ENCODE measurements around the gene IGSF3.
A peak's percentile ranks its signal among the peaks of the same experiment; 100 is the strongest.
"Not testable (repeated sequence)": the region's sequence is repeated elsewhere in the genome, so short reads cannot be mapped to it uniquely, and the experiment has no call there.

The IGSF3 gene

GRCh38 chr1:116684575-116684974, 17.0 kb upstream of the IGSF3 start:
- no peak for DNase-seq

DNA sequence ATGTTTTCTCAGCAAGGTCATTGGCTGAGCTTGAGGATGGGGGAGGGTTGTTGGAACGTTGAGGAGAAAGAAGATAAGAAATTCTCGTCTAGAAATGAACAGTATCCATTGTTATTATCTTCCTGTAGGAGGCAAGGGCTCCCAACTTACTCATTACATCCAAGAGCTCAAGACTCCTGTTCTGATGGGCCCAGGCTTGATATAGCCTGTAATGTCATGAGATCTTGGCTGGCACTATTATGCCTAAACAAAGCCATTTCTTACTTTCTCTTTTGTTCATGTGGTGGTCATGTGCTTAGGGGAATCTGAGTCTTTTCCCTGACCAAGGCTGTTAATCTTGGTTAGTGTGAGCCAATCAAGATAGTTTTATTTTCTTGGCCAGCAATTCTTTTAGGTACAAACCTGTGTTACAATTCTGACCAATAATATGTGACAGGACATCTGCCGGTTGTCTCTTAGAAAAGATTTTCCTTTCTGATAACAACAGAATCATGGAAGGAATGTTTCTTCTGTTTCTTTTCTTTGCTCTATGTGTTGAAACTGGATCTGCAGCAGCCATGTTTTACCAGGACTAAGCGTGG, 15.2 kb upstream of the IGSF3 start:
- DNase-seq, result no peak

GRCh38 chr1:116681343-116681899, 13.9 kb upstream of the IGSF3 start:
- no peak for DNase-seq

- no peak for DNase-seq
These were observed 13.2 kb upstream of the IGSF3 start for GRCh38 chr1:116680752-116681151.

DNA sequence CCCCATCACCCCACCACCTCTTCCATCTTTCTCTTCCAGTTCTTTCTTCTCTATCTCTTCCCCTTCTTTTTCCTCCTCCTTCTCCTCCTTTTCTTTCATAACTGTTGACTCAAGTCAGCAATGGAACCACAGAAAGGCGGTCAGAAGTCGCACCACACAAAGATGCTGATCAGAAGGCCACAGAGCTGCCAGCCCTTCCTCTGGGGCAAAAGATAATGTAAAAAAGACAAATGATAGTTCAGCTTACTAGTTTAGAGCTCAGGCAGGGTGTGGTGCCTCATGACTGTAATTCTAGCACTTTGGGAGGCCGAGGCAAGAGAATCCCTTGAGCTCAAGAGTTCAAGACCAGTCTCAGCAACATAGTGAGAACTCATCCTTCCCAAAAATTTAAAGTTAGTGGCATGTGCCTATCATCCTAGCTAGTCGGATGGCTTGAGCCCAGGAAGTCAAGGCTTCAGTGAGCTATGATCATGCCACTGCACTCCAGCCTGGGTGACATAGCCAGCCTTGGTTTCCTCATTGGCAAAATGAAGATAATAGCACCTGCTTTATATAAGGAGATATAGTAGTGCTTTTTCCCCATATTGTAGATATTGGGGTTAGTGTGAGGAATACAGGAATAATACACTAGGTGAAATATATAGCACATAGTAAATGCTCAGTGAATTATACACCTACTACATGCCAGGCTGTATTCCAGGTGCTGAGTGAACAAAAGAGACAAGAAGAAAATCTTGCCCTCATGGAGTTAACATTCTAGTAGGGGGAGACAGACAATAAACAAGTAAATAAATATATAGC, 12.5 kb upstream of the IGSF3 start:
- no peak for DNase-seq

GRCh38 chr1:116679091-116679827, 11.7 kb upstream of the IGSF3 start:
- DNase-seq, result no peak

DNA sequence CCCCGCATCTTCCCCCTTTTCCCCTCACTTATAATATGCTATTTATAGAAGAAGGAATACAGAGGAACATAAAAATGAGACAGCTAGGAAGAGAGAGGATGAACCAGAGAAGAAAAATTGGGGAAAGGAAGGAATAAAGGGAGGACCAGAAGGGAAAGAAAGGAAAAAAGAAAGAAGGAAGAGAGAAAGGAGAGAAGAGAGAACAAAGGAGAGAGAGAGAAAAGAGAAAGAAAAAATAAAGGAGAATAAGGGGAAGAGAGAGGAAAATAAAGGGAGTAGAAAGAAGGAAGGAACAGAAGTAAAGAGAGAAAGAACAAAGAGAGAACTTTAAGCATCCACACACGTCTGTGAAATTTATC, 11.2 kb upstream of the IGSF3 start:
- DNase-seq, result no peak

- no peak for DNase-seq
These were observed 10.0 kb upstream of the IGSF3 start for GRCh38 chr1:116677474-116678062.

DNA sequence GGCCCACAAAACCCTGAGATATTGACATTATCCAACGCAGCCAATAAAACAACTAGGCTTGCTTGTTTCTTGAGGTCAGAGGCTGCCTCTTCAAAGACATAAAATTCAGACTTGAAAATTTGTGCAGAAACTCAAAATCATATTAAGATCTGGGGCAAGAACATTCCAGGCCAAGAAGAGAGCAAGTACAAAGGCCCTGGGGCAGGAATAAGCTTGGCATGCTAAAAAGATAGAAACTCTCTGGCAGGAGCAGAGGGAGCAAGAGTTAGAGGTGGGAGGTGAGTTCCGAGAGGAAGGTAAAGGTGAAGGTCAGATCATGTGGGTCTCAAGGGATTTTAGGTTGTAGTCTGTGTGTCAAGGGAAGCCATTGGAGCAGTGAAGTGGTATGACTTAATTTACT, 8.8 kb upstream of the IGSF3 start:
- DNase-seq, result no peak

- DNase-seq, result no peak
These were observed 7.2 kb upstream of the IGSF3 start for GRCh38 chr1:116674751-116675150.

GRCh38 chr1:116674011-116674531, 6.5 kb upstream of the IGSF3 start:
- no peak for DNase-seq

- DNase-seq, result no peak
These were observed 4.4 kb upstream of the IGSF3 start for GRCh38 chr1:116671912-116672311.

DNA sequence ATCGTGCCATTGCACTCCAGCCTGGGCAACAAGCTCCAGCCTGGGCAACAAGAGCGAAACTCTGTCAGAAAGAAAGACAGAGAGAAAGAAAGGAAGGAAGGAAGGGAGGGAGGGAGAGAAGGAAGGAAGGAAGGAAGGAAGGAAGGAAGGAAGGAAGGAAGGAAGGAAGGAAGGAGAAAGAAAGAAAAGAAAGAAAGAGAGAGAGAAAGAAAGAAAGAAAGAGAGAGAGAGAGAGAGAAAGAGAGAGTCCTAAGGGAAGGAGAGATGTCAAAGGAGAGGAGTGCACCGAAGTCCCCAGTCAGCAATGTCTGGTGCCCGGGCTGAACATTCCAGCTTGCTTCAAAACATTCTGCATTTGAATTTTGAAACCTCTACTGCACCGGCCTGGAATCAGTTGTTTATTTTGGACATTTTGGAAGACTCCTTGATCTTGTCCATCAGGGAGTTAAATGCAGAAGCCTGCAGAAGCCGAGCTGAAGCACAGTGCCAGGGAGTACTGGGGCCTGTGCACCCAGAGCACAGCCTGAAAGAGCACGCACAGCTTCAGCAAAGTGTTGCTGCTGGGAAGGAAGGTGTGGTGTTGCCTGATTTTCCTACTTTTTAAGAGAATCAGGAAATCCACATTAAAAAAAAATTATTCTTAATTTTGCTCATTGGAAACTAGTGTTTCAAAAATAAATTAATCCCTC, 3.7 kb upstream of the IGSF3 start:
- no peak for DNase-seq

DNA sequence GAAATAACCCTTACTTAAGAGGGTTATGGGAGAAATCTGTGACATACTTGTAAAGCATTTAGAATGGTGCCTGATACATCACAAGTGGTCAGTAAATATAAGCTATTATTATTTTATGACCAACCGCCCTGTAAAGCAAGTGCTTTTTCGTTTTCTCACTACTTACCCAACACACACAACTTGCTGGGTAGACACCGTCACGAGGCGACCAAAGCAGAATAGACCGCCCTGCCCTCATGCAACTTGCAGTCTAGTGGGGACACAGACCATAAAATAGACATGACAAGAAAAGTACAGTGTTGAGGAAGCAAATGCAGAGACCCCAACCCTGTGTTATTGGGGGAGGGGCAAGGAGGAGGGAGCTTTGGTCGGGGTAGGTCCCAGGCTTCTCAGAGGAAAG, 744 bp upstream of the IGSF3 start:
- DNase-seq, result no peak

DNA sequence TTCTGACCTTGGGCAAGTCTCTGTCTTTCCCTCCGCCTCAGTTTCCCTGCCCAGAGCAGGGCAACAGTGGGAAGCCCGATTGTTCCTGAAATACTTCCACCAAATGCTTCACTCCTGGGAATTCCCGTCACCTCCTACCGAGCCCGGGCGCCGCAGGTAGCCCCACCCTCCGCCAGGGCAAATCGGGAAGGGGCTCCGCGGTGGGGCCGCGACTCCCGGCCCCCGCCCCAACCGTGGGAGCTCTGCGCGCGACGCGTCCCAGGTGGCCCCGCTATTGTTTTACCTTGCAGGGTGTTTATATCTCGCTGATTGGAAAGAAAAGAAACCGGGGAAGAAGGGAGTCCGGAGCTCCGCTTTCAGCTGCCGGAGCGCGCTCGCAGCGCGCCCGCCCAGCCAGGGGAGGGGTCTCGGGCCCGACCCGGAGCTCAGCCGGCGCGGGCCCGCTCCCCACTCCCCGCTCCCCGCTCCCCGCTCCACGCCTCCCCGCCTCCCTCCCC, 407 bp downstream of the IGSF3 start:
- DNase-seq, result peak; percentile 7

DNA sequence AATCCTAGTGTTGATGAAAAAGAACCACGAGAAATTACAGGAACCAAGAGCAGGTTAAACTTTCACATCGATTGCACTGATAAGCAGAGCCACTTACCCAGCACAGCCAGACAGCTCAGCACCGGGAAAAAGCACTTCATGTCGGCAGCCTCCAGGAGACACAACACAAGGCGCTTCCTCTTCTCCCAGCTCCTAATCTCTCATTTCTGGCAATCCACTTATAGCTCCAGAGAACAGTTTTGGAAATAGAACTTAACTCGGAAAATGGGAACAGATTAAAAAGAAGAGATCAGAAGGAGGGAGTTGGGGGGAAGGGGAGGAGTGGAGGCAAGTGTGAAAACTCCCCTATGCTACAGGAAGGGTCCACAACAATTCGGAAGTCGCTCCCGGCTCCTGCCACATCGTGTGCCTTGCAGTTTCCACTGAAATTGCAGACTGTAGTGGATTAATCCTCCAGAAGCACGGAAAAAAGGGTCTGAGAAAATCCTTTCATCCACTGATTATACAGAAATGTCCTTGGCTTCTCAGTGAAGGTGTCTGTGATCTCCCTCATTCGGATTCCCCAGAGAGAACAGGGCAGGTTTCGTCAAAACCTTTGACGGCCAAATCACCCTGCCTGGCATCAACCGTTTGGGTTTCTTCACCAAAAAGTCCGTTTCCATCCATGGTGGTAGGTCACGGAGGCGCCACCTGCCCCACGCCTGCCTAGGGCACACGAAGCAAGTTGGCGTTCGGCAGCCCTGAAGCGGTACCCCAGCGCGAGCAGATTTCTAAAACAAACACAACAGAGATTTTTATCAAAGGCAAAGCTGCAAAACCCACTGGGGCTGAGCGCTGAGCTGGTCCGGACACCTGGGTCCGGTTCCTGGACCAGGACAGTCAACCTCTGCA, 1.1 kb downstream of the IGSF3 start:
- DNase-seq, result peak; percentile 20

DNA sequence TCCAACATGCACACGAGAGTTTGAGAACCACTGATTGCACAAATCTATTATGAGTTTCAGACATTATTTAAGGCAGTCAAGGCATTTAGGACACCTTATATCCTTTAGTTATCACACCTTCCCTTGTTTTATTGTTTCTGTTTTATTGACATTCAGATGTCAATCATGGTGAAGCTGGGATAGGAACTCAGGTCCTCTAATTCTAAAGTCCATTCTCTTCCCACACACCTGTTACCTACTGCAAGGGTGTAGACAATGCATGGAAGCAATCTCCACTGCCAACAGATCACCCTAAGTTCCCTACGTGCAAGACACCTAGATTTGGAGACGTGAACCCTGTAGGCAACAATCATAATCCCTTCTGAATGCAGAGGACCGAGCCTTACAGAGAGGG, 2.6 kb downstream of the IGSF3 start:
- DNase-seq, result no peak

DNA sequence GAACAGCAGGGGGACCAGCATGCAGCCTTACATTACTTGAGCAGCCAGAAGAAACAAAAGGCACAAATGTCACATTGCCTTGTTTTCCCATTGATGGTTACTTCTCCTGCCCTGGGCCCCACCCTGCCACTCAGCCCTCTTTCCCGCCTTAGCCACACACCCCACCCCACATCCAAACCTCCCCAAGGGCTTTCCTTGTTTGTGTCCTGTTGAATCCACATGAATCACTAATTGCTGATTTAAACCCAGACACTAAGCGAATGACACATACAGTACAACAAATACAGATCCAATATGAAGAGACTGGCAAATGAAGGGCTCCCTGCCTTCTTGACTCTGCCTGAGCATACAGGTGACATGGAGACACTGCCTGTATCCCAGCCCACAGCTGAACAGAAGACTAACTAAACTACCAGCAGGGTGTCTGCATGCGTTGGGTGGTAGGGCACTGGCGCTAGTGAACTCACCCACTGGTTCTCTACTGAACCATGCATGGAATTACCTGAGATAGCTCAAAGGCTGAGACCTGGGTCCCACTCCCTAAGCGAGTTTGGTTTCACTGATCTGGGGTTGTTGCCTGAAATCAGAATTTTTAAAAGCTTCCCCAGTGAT, 3.1 kb downstream of the IGSF3 start:
- no peak for DNase-seq

DNA sequence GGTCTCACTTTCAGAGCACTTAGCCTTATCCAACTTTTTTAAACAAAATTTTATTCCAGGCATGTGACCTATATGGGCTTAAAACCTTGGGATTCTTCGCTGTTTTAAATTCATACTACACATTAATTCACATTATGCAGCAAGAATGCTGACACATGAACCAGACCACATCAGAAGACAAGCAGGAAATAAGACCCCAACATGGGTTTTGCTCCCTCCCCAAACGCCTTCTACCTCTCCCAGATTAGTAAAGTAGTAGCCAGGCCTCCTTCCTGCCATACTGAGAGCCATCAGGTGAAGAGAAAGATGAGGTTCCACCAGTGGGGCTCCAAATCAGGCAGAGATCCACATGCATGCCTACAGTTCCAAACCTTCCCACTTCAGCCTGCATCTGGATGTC, 3.7 kb downstream of the IGSF3 start:
- no peak for DNase-seq

DNA sequence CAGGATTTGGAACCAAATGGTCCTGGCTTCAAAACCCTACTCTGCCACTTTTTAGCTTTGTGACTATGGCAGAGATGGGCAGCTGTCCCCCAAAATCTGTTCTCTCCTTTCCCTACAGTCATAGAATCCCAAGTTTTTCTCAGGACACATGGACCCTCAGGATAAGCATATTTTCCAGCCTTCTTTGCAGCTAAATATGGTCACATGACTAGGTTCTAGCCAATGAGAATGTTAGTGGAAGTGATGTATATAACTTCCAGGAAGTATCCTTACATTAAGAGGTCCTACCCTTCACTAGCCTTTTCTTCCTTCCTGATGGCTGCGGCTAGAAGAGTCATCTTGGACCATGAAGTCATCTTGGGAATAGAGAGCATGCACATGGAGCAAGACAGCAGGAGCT, 5.9 kb downstream of the IGSF3 start:
- DNase-seq, result no peak

- not testable (repeated sequence) for DNase-seq
These were observed 8.9 kb downstream of the IGSF3 start for GRCh38 chr1:116658645-116659044.
